NCI-H128 (cell line): ENCODE data around the gene PXYLP1.

Source experiments
- DNase-seq: peaks from one replicate; lab custom pipeline; 2025; ENCODE audit not compliant: unreplicated experiment; lab: John Stamatoyannopoulos, UW

PXYLP1 gene

GRCh38 chr3:141320399-141321108, 88.9 kb downstream of the PXYLP1 start:
- DNase-seq = no peak

- DNase-seq = no peak
Measured at GRCh38 chr3:141321109-141321497, 89.5 kb downstream of the PXYLP1 start.

- DNase-seq = no peak
Measured at GRCh38 chr3:141323936-141324704, 92.5 kb downstream of the PXYLP1 start.

GRCh38 chr3:141326123-141326522, 94.5 kb downstream of the PXYLP1 start:
- DNase-seq = no peak

- no peak for DNase-seq
Measured at GRCh38 chr3:141326626-141327025, 95.0 kb downstream of the PXYLP1 start.

GRCh38 chr3:141328286-141329166, 96.9 kb downstream of the PXYLP1 start:
- DNase-seq = no peak

GRCh38 chr3:141330235-141330634, 98.6 kb downstream of the PXYLP1 start:
- no peak for DNase-seq

GRCh38 chr3:141330718-141331376, 99.2 kb downstream of the PXYLP1 start:
- DNase-seq = no peak

GRCh38 chr3:141331377-141332318, 100.0 kb downstream of the PXYLP1 start:
- no peak for DNase-seq

GRCh38 chr3:141332416-141332815, 100.8 kb downstream of the PXYLP1 start:
- no peak for DNase-seq

- no peak for DNase-seq
Measured at GRCh38 chr3:141333836-141334626, 102.4 kb downstream of the PXYLP1 start.

- DNase-seq = no peak
Measured at GRCh38 chr3:141334627-141335250, 103.1 kb downstream of the PXYLP1 start.

GRCh38 chr3:141335531-141336061, 104.0 kb downstream of the PXYLP1 start:
- no peak for DNase-seq

GRCh38 chr3:141336672-141337522, 105.3 kb downstream of the PXYLP1 start:
- DNase-seq = no peak

GRCh38 chr3:141337523-141337854, 105.9 kb downstream of the PXYLP1 start:
- DNase-seq = no peak

- no peak for DNase-seq
Measured at GRCh38 chr3:141337991-141338390, 106.4 kb downstream of the PXYLP1 start.

- DNase-seq = no peak
Measured at GRCh38 chr3:141338881-141339280, 107.3 kb downstream of the PXYLP1 start.

- no peak for DNase-seq
Measured at GRCh38 chr3:141341536-141341935, 109.9 kb downstream of the PXYLP1 start.
